ENCODE results near the gene C6orf120.

DNA sequence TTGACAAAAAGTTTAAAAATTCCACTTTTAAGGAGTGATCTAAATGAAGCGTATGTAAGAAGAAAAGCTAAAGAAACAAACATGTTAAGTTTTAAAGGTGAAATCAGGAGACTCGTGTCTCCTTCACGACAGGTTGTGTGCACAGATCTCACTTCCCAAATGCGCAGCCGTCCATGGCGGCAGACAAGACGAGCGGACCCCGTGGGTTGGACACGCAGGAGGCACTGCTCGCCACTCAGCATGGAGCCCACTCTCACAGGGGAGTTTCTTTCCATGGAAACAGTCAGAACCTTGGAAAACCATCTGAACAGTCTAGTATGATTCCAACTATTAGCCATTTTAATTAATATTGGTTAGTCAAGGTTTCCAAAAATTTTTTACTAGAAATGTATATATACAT, 49.0 kb upstream of the C6orf120 start:
- TF ChIP-seq, protein P1, sequence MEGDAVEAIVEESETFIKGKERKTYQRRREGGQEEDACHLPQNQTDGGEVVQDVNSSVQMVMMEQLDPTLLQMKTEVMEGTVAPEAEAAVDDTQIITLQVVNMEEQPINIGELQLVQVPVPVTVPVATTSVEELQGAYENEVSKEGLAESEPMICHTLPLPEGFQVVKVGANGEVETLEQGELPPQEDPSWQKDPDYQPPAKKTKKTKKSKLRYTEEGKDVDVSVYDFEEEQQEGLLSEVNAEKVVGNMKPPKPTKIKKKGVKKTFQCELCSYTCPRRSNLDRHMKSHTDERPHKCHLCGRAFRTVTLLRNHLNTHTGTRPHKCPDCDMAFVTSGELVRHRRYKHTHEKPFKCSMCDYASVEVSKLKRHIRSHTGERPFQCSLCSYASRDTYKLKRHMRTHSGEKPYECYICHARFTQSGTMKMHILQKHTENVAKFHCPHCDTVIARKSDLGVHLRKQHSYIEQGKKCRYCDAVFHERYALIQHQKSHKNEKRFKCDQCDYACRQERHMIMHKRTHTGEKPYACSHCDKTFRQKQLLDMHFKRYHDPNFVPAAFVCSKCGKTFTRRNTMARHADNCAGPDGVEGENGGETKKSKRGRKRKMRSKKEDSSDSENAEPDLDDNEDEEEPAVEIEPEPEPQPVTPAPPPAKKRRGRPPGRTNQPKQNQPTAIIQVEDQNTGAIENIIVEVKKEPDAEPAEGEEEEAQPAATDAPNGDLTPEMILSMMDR (IDR thresholded peaks at IDR 0.05; ENCODE audit: low read depth, low read length, poor library complexity, severe bottlenecking): no peak
- no peak for TF ChIP-seq EZH2phosphoT487 (IDR thresholded peaks at IDR 0.05; ENCODE audit: borderline replicate concordance, low read length)
